CD4-positive, alpha-beta T cell treated with Interleukin-4 for 4 hours (primary cell): ENCODE results near the gene RBMS1.
A peak's percentile ranks its signal among the peaks of the same experiment; 100 is the strongest.
"Not testable (repeated sequence)": the region's sequence is repeated elsewhere in the genome, so short reads cannot be mapped to it uniquely, and the experiment has no call there.

ENCODE experiments used
- DNase-seq: peaks from one replicate; pipeline ENCODE4 v3.0.0-alpha.2; 2020

RBMS1 gene

GRCh38 chr2:160377204-160377995 is 116.2 kb downstream of the RBMS1 start:
- no peak for DNase-seq

- no peak for DNase-seq
Observed at GRCh38 chr2:160376576-160376975, 117.0 kb downstream of the RBMS1 start.

DNA sequence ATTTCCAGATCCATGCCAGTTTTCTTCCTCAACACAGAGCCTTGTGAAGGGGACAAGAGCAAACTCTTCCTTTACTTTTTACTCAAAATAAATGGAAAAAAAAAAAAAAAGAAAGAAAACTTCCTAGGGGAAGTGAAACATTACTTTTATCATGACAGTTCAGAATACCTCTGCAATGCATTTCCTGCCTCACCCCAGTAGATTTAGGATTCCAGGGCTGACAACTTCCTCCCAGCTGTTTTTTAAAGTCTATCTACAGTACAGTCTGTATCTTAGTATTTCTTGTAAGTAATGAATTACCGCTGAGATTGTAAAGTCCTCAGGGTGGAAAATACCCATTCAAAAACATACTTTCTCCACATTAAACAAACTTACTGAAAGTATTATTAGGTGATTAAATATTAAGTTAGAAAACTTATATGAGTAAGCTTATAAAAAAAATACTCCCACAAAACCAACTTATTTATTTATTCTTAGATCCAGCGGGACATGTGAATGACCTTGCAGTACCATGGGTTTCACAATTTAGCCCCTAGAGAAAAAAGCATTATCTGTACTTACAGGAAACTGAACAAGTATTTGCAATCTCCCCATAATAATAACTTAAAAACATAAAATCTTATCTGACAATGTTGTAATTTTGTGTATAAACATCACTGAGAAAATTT is 117.7 kb downstream of the RBMS1 start:
- DNase-seq: no peak

DNA sequence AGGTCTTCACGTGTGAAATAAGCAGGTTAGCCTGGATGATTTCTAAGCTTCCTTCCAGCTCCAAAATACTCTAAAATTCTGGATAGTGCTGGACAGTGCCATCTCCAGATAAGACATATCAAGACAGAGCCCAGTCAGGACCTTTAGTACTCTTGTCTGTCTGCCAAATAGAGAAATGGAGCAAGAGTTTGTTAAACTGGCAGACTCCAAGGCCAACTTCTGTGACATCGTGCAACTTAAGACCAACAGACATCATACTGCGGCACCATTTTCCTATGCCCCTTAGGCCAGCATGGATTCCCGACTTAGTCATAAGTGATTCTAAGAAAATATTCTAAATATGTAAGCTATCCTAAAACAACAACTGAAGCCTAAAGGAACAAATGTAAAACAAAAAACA is 118.6 kb downstream of the RBMS1 start:
- no peak for DNase-seq

GRCh38 chr2:160373666-160374065 is 119.9 kb downstream of the RBMS1 start:
- DNase-seq: no peak

- DNase-seq: no peak
Observed at GRCh38 chr2:160373263-160373662, 120.3 kb downstream of the RBMS1 start.

DNA sequence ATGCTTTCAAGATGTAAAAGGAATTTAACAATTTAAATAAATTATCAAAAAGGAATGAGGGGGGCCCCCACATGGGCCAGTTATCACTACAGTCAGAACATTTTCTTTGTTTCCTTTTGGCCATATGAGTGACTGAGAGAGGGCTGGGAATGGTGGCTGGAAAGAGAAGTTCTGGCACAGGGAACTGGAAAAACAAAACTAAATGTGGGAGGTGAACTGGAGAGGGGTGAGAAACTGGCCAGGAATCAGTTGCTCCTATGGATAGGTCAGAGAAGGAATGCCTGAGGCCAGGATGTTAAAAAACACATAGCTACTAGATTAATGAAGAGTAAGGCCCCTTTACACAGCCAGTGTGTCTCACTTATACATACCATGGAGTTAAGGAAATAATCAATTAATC is 121.0 kb downstream of the RBMS1 start:
- DNase-seq: no peak

DNA sequence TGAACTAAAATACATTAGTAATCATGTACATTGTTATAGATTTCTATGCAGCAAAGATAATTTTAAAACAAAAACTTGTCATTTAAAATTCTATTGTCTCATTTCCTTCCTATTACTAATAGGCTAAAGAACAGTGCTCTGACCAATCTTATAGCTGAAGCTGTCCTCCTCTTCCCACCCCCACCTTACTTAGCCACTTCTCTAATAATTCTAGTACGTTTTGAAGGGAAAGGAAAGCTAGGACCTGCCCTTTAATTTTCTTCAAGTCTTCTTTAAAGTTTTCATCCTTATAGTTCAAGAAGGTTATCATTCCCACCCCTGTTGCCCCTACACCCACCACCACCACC is 121.6 kb downstream of the RBMS1 start:
- DNase-seq: no peak

DNA sequence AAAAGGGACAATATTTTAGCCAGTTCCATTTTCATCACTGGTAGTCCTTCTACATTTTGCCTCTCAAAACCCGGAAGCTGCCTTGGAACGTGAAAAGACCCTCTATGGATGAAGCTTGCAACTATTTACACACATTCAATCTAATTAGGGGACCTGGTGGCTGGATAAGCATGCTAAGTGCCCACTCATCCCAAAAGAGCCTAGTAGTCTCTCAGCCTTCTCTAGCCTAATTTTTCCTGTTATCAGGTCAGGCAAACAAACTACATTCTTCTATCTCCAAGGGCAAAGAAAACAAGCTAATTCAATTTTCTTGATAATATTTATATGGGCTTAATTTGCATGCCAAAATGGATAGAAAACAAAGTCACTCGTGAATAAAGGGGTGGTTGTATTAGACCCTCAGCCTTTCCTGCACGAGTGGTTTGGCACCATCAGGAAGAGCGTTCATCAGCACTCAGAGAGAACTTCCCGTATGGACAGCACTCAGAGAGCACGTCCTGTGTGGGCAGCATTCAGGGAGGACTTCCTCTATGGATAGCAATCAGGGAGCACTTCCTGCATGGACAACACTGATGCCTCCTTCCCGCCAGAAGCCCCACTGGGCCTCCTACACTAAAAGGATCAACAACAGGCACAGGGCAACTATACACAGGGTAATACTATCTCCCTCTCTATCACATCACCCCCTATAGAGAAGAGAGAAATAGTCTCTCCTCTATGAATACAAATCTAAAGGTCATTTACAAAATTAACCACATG is 122.2 kb downstream of the RBMS1 start:
- no peak for DNase-seq

- DNase-seq: no peak
Observed at GRCh38 chr2:160368988-160369930, 124.3 kb downstream of the RBMS1 start.

DNA sequence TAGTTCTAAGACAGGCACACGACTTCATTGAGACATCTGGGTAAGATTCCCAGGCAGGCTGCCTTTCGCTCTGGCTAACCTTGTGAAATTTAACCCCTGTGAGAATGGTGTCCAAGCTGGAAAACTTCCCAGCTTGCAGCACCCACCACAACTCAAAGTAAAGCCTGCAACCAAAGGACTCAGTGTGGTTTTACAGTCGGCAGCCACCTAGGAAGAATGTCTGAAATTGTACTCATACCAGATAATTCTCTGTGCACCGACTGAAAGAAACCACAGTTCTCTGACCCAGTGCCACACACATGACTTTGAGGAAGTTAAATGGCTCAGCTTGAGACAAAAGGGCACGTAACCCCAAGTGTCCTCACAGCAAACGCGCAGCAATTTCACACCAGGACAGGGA is 125.7 kb downstream of the RBMS1 start:
- peak; percentile 11 for DNase-seq

DNA sequence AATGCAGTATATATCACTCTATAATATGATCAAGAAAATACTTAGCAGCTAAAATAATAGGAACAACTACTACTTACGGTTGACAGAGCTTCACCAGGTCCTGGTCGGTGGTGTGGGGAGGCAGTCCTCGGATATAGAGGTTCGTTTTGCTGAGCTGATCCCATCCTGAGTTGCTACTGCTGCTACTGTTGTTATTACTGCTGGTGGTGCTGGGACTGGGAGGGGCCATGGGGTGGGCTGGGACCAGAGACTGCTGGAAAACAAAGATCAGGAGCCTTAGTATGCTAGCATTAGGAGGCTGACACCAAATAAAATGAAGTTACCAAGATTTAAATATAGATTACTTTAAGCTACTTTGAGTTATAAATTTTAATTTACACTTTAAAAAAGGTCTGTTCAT is 126.5 kb downstream of the RBMS1 start:
- DNase-seq: not testable (repeated sequence)

GRCh38 chr2:160366474-160366873 is 127.1 kb downstream of the RBMS1 start:
- DNase-seq: no peak

DNA sequence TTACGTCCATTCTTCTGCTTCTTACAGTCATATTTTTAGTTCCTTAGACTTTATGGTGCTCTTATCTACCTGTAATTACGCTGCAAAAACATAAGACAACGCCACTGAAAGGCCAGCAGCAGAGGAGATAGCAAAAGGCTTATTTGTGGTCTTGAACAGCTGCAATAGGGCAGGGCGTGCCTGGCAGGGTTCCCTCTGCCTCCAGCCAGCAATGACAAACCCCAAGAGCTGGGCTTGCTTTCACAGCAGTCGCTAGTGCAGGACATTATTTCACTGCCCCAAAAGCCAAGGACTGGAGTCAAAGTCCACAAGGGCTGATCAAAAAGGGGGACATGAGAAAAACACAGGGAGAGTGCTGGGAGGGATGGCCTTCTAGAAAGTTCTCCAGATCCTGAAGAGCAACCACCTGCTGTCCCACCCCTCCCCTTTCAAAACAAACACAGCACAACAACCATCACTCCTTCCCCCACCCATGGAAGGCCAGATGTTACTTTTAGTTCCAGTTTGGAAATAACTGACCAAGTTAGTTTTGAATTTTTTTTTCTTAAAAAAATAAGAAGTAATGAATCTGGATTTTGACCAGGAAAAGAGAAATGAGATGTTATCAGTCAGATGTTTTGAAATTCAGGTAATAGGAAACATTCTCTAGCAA is 127.8 kb downstream of the RBMS1 start:
- DNase-seq: no peak

GRCh38 chr2:160364364-160364763 is 129.2 kb downstream of the RBMS1 start:
- DNase-seq: no peak

- no peak for DNase-seq
Observed at GRCh38 chr2:160363961-160364360, 129.6 kb downstream of the RBMS1 start.

DNA sequence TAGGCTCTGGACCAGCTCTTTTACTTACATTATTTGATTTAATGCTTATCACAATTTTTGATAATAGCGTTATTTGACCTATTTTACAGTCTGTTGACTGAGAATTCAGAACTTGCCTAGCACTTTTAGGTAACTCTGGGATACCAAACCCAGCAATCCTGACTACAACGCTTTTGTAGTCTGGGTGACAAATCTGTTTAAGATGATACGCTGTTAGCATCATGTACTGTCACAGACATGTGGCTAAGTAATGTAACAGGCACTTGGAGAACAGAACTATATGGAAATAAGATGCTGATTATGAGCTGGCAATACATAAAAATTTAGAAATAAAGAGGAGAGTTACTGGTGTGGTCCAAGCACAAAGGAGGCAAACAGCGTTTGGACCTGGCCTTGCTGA is 130.6 kb downstream of the RBMS1 start:
- DNase-seq: no peak

DNA sequence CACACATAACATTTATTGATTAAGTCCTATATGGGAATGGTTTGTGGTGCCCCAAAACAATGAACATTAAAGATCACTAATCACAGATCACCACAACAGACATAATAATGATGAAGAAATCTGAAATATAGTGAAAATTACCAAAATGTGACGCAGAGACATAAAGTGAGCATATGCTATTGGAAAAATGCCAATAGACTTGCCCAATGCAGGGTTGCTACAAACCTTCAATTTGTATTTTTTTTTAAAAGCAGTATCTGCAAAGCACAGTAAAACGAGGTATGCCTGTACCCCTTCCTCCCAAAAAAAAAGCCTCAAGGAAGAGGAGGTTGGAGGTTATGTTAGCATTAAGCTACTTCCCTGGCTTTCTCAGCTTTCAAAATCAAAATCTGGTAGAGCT is 131.1 kb downstream of the RBMS1 start:
- DNase-seq: no peak

DNA sequence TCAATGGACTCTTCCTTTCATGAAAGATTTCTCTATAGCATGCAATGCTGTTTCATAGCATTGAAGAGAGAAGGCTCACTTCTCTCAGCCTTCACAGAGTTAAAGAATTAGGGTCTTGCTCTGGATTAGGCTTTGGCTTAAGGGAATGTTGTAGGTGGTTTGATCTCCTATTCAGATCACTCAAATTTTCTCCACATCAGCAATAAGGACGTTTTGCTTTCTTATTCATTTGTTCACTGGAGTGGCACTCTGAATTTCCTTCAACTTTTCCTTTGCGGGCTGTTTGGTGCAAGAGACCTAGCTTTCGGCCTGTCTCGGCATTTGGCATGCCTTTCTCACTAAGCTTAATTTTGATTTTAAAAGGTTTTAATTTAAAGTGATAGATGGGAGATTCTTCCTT is 131.6 kb downstream of the RBMS1 start:
- DNase-seq: no peak

GRCh38 chr2:160360089-160360757 is 133.4 kb downstream of the RBMS1 start:
- no peak for DNase-seq

DNA sequence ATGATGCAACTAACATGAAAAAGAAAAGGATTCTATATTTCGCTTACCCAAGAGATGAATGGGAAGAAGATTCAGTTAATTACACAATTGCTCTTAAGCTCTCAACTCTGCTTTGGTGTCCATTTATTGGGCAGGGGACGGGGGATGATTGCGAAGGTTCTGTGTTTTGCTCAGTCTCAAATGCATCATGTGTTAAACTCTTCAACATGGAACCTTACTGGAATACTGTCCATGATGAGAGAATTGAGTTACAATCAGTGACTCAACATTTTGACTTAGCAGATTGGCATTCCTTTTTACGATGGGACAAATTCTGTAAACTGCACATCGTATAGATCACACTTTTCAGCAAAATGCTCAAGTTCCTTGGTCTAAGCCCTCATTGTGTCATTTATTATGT is 135.6 kb downstream of the RBMS1 start:
- no peak for DNase-seq

- DNase-seq: no peak
Observed at GRCh38 chr2:160356485-160356884, 137.1 kb downstream of the RBMS1 start.
